ENCODE measurements around the gene SEMA5A.

- TF ChIP-seq, protein P1, sequence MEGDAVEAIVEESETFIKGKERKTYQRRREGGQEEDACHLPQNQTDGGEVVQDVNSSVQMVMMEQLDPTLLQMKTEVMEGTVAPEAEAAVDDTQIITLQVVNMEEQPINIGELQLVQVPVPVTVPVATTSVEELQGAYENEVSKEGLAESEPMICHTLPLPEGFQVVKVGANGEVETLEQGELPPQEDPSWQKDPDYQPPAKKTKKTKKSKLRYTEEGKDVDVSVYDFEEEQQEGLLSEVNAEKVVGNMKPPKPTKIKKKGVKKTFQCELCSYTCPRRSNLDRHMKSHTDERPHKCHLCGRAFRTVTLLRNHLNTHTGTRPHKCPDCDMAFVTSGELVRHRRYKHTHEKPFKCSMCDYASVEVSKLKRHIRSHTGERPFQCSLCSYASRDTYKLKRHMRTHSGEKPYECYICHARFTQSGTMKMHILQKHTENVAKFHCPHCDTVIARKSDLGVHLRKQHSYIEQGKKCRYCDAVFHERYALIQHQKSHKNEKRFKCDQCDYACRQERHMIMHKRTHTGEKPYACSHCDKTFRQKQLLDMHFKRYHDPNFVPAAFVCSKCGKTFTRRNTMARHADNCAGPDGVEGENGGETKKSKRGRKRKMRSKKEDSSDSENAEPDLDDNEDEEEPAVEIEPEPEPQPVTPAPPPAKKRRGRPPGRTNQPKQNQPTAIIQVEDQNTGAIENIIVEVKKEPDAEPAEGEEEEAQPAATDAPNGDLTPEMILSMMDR (IDR thresholded peaks at IDR 0.05) = no peak
- no peak for TF ChIP-seq POLR2A (IDR thresholded peaks at IDR 0.05)
Measured at GRCh38 chr5:9062873-9063272, 483.0 kb downstream of the SEMA5A start.
